ENCODE results near the gene SLC25A10. TPM values are rescaled to one million over a fixed set of nuclear protein-coding genes. Genes with fewer than 3 reads are reported as not detected.

SLC25A10 gene
- total RNA-seq, 1 experiment from 2014 or later, result 77.6 TPM

DNA sequence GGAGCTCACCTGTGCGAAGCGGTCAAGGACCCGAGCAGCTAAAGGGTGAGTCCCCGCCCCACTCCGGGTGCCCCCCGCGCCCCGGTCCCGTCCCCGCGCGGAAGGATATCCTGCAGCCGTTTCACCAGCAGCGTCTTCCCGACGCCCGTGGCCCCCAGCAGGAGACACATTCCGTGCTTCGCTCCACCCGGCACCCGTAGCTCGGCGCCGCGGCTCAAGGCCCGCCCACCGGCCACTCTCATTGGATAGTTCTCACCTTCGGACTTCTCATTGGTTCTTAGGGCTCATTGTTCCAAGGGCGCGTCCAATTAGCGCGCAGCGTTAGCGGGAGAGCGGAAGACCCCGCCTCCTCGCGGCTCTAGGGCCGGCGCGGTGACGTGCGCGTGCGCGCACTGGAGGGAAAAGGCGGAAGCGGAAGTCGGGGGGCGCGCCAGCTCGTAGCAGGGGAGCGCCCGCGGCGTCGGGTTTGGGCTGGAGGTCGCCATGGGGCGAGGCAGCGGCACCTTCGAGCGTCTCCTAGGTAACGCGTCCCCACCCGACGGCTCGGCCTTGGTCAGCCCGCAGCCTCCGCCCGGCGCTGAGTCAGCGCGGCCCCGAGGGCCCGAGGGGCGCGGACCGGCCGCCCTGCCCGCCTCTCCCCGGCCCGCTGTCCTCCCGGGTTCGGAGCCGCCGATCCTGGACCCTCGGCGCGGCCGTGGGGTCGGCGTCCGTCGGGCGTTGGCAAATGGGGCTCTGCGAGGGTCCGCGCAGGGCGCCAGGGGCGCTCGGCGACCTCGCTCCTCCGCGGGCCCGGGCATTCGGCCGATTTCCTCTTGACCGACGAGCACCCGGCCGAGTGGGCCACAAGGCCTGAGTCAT, 28.3 kb upstream of the SLC25A10 start, which contains the start of the genes ARL16 and HGS:
ARL16 (minus strand) TSS at position 214 of the 858 bp plus-strand sequence; CDS start at position 170, 44 bp downstream.
HGS (plus strand) TSS at position 428 of the 858 bp plus-strand sequence; CDS start at position 484, 56 bp downstream.
- no peaks in the 10 kb centered on the region for H3K9me3 ChIP-seq
- H3K36me3 ChIP-seq, result peaks cover 67% of the 10 kb centered on the region
- DNase-seq, result peak; percentile 98
- peak within 1 kb of the TSS; percentile 83 for H3K4me3 ChIP-seq
- no peaks in the 10 kb centered on the region for H3K27me3 ChIP-seq

DNA sequence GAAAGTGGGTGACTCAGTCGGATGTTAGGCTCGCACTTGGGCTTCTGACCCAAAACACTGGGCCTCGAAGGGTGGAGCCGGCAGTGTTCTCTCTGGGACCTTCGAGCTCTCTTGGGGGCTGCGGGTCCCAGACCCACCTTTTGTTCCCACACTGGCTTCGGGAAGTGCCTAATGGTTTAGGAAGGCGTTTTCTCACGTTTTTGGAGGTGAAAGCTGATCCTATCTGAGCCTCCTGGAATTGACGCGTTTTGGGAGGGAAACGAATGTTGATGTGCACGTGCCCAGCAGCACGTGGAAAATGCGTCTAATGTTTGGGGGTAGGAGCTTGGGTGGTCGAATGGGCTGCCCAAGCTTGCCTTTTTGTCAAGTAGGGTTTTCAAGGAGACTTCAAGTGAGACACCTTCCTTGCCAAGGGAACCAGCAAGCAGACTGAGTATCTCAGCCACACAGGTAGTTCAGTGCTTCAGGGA, 27.6 kb upstream of the SLC25A10 start:
- H3K9me3 ChIP-seq, result no peaks in the 10 kb centered on the region
- H3K36me3 ChIP-seq, result peaks cover 71% of the 10 kb centered on the region
- no peaks in the 10 kb centered on the region for H3K27me3 ChIP-seq
- peak overlapping the region; percentile 83 for H3K4me3 ChIP-seq
- no peak for DNase-seq

DNA sequence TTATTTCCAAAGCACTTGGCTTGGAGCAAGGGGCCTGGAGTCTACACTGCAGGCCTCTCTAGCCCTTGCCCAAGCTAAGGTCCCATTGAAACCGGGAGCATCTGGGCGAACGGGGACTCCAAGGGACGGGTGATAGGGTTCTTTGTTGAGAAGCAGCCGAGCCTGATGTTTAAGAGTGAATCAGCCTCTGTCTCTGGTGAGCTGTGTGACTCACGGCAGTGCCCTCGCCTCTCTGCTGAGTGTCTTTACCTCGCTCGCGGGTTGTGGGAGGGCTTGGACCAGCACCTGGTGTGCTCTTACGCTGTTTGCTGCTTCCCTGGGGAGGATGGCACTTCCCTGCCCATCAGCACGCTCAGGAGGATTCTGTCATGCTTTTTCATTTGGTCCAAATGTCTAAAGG, 27.0 kb upstream of the SLC25A10 start:
- peaks cover 74% of the 10 kb centered on the region for H3K36me3 ChIP-seq
- H3K27me3 ChIP-seq, result no peaks in the 10 kb centered on the region
- peak; percentile 76 for DNase-seq
- H3K4me3 ChIP-seq, result peak overlapping the region; percentile 83
- no peaks in the 10 kb centered on the region for H3K9me3 ChIP-seq

DNA sequence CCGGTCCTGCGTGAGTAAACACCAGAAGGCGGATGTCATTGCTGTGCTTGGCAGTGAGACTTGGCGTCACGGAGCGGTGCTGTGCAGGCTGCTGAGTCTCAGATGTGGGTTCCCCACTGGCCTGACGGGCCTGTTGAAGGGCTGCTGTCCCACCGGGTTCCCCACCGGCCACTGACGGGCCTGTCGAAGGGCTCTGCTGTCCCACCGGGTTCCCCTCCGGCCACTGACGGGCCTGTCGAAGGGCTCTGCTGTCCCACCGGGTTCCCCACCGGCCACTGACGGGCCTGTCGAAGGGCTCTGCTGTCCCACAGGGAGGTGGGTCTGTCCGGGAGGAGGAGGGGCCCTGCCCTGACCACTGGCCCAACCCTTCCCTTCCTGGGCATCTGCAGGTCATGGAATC, 25.5 kb upstream of the SLC25A10 start:
- no peaks in the 10 kb centered on the region for H3K27me3 ChIP-seq
- H3K4me3 ChIP-seq, result no peak overlapping the region
- no peaks in the 10 kb centered on the region for H3K9me3 ChIP-seq
- peaks cover 74% of the 10 kb centered on the region for H3K36me3 ChIP-seq
- DNase-seq, result no peak

DNA sequence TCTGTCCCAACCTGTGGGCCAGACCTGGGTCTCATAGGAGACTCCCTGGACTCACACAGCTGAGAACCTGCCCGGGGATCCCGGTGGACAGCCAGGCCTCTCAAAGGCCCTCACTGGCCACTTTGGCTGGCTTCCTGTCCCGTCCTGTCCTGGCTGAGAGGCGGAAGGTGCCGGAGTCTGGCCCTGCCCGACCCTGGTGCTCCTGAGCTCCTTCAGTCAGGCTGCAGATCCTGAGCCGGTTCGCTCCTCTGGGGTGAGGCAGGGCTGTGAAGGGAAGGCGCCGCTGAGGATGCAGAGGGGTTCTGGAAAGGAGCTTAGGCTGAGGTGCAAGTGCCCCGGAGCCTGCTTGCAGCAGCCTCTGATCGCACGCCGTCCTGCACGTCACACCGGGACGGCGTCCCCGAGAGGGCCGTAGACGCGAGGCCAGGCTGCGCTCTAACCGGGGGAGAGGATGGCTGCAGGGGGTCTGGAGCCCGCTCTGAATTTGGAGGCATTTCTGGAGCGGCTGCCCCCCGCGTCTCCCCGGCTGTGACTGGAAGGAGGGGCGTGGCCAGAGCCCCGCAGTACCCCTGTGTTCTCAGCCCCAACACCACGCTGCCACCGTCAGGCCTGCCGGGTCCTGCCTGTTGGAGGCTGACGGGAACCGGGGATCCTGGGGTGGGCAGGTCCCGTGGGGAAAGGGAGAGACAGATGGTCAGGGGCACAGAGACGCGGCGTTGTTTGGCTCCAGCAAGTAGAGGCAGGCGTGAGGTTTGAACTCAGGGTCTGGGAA, 24.1 kb upstream of the SLC25A10 start:
- peaks cover 80% of the 10 kb centered on the region for H3K36me3 ChIP-seq
- no peak overlapping the region for H3K4me3 ChIP-seq
- H3K9me3 ChIP-seq, result no peaks in the 10 kb centered on the region
- DNase-seq, result no peak
- H3K27me3 ChIP-seq, result no peaks in the 10 kb centered on the region

DNA sequence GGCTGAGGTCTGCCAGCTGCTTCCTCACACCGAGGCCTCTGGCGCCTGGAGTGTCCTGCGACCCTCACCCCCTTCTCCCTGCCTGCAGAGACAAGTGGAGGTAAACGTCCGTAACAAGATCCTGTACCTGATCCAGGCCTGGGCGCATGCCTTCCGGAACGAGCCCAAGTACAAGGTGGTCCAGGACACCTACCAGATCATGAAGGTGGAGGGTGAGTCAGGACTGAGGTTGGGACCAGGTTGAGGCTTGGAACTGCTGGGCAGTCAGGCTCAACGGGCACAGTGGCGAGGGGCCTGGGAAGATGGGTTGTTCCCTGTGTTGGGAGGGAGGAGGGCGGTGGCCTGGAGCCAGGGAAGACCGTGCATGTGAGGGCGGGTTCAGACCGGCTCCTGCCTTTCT, 23.5 kb upstream of the SLC25A10 start:
- Histone ChIP-seq H3K4me3 (no peak overlapping the region), H3K27me3 (no peaks in the 10 kb centered on the region), H3K9me3 (no peaks in the 10 kb centered on the region), H3K36me3 (peaks cover 86% of the 10 kb centered on the region)
- no peak for DNase-seq

DNA sequence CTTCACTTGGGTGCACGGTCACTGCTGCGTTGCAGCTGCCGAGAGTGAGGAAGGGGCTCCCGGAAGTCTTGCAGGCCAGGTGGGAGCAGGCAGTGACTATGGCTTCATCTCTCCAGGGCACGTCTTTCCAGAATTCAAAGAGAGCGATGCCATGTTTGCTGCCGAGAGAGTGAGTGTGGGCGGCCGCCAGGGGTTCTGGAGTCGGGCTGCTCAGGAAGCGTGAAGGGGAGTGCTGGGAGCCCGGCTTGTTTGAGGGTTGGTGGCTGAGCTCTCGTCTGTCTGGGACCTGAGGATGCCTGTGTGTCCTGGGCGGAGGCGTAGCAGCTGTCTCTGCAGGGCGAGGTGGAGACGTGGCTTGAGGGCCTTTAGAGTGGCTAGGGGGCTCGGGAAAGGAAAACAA, 22.0 kb upstream of the SLC25A10 start:
- no peaks in the 10 kb centered on the region for H3K27me3 ChIP-seq
- H3K9me3 ChIP-seq, result no peaks in the 10 kb centered on the region
- H3K36me3 ChIP-seq, result peaks cover 95% of the 10 kb centered on the region
- no peak overlapping the region for H3K4me3 ChIP-seq
- no peak for DNase-seq

DNA sequence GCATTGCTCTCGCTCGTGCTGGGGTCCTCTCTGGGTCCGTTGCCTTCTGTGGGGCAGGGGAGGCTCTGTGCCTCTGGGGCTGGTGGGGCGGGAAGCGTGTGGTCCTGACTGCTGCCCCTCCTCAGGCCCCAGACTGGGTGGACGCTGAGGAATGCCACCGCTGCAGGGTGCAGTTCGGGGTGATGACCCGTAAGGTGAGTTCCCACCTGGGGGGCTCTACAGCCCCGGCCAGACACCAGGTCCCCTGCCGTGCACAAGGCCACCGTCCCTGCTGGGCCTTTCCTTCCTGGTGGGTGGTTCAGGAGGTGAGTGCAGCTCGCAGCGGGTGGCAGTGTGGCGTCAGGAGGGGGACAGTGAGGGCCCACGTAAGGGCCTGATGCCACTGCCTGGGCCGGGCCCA, 21.5 kb upstream of the SLC25A10 start:
- Histone ChIP-seq H3K9me3 (no peaks in the 10 kb centered on the region), H3K36me3 (peaks cover 96% of the 10 kb centered on the region), H3K4me3 (no peak overlapping the region), H3K27me3 (no peaks in the 10 kb centered on the region)
- DNase-seq, result no peak

DNA sequence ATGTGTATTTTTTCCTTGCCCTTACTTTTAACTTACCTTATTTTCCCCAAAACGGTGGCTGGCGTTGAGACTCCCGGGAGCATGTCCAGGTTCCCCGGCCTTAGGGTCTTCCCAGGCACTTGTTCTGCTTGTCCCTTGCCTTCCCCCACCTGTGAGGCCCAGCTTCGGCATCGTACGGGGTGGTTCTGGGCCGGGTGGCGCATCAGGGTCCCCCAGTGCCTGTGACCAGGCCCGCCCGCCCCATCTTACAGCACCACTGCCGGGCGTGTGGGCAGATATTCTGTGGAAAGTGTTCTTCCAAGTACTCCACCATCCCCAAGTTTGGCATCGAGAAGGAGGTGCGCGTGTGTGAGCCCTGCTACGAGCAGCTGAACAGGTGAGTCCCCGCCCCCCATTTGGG, 20.9 kb upstream of the SLC25A10 start:
- H3K4me3 ChIP-seq, result no peak overlapping the region
- no peaks in the 10 kb centered on the region for H3K9me3 ChIP-seq
- peaks cover 97% of the 10 kb centered on the region for H3K36me3 ChIP-seq
- H3K27me3 ChIP-seq, result no peaks in the 10 kb centered on the region
- DNase-seq, result no peak

DNA sequence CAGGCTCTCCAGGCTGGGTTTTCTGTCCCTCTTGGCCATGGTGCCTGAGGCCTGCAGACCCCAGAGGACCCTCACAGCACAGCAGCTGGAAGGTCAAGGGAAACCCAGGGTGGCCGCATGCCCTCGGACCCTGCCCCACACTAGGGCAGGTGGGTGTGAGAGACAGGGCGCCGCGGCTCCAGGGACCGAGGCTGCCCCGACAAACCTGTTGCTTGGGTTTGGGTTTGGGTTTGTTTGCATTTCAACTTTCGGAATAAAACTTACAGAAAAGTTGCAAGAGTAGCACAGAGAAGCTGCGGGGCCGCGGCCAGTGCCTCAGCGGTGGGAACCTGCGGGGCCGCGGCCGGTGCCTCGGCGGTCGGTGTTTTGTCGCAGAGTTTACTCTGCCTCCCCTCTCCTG, 20.5 kb upstream of the SLC25A10 start:
- H3K9me3 ChIP-seq, result no peaks in the 10 kb centered on the region
- peaks cover 97% of the 10 kb centered on the region for H3K36me3 ChIP-seq
- H3K4me3 ChIP-seq, result no peak overlapping the region
- no peak for DNase-seq
- no peaks in the 10 kb centered on the region for H3K27me3 ChIP-seq

DNA sequence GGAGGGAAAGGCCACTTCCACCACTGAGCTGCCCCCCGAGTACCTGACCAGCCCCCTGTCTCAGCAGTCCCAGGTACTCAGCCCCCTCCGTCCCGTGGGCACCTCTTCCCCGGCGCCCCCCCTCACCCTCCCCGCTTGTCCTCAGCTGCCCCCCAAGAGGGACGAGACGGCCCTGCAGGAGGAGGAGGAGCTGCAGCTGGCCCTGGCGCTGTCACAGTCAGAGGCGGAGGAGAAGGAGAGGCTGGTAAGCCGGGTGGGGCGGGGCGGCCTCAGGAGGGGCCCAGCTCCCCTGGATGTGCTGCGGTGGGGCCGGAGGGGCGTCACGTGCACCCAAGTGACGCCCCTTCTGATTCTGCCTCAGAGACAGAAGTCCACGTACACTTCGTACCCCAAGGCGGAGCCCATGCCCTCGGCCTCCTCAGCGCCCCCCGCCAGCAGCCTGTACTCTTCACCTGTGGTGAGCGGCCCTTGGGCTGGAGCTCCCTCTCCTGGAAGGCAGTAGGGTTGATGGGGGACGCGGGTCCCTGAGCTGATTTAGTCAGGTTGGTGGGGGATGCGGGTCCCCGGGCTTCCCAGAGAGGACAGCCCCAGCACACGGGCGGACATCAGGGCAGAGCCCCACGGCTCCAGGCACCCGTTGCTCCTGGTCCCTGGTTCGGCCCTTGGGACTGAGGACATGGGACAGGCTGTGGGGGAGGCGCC, 18.4 kb upstream of the SLC25A10 start:
- Histone ChIP-seq H3K36me3 (peaks cover 97% of the 10 kb centered on the region), H3K27me3 (no peaks in the 10 kb centered on the region)
- DNase-seq, result no peak

DNA sequence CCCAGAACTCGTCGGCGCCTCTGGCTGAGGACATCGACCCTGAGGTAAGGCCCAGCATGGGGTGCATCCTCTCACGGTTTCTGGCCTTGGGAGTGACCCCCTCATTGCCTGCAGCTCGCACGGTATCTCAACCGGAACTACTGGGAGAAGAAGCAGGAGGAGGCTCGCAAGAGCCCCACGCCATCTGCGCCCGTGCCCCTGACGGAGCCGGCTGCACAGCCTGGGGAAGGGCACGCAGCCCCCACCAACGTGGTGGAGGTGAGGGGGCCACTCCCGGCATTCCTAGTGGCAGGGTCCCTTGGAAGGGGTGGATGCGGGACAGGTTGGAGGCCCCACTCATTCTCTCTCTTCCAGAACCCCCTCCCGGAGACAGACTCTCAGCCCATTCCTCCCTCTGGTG, 17.3 kb upstream of the SLC25A10 start:
- no peaks in the 10 kb centered on the region for H3K27me3 ChIP-seq
- H3K9me3 ChIP-seq, result no peaks in the 10 kb centered on the region
- no peak overlapping the region for H3K4me3 ChIP-seq
- H3K36me3 ChIP-seq, result peaks cover 97% of the 10 kb centered on the region
- DNase-seq, result no peak

More for the DNA sequence above, 18.4 kb upstream of the SLC25A10 start:
- Histone ChIP-seq H3K9me3 (no peaks in the 10 kb centered on the region), H3K4me3 (no peak overlapping the region)

DNA sequence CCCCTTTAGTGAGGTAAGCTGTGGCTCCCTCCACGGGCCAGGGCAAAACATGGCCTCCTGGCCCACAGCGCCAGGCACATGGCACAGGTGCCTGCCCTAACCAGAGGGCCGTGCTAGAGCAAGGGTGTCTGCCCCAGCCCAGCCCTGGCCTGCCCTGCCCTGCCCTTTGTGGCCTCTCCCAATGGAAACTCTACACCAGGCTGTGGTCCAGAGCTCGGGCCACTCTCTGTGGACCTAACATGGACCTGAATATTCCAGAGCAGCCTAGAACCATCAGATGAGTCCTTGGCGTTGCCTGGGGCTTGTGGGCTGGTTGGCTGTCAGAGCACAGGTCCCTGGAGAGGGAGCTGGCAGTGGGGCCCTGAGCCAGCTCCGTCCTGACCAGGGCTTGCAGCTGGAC, 16.9 kb upstream of the SLC25A10 start:
- Histone ChIP-seq H3K27me3 (no peaks in the 10 kb centered on the region), H3K36me3 (peaks cover 96% of the 10 kb centered on the region), H3K4me3 (no peak overlapping the region), H3K9me3 (no peaks in the 10 kb centered on the region)
- no peak for DNase-seq

DNA sequence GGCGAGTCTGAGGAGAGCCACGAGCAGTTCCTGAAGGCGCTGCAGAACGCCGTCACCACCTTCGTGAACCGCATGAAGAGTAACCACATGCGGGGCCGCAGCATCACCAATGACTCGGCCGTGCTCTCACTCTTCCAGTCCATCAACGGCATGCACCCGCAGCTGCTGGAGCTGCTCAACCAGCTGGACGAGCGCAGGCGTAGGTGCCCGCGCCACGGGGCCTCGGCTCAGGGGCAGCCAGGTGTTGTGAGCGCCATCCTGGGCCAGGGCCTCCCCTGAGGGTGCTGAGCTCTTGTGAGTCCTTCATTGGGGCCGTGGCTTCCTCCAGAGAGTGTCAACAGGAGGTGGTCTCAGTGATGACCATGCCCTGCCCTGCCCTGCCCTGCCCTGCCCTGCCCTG, 16.3 kb upstream of the SLC25A10 start:
- H3K27me3 ChIP-seq, result no peaks in the 10 kb centered on the region
- H3K9me3 ChIP-seq, result no peaks in the 10 kb centered on the region
- peaks cover 93% of the 10 kb centered on the region for H3K36me3 ChIP-seq
- H3K4me3 ChIP-seq, result no peak overlapping the region
- no peak for DNase-seq

DNA sequence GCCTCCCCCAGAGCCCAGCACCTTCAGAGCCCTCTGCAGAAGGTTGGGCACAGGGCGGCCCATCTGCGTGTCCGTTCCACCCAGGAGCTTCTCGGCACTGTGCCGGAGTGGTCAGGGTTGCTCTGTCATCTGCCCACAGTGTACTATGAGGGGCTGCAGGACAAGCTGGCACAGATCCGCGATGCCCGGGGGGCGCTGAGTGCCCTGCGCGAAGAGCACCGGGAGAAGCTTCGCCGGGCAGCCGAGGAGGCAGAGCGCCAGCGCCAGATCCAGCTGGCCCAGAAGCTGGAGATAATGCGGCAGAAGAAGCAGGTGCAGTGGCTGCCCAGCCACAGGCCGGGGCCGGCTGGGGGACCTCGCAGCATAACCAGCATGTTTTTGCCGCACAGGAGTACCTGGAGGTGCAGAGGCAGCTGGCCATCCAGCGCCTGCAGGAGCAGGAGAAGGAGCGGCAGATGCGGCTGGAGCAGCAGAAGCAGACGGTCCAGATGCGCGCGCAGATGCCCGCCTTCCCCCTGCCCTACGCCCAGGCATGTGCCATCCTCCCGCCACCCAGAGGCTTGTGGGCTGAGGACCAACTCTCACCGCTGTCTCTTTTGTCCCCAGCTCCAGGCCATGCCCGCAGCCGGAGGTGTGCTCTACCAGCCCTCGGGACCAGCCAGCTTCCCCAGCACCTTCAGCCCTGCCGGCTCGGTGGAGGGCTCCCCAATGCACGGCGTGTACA, 15.7 kb upstream of the SLC25A10 start:
- Histone ChIP-seq H3K27me3 (no peaks in the 10 kb centered on the region), H3K9me3 (no peaks in the 10 kb centered on the region), H3K4me3 (no peak overlapping the region), H3K36me3 (peaks cover 95% of the 10 kb centered on the region)
- DNase-seq, result no peak

All from MG63 (cell line).